ENCODE data around the gene ANO3. TPM values are rescaled to one million over a fixed set of nuclear protein-coding genes. Genes with fewer than 3 reads are reported as not detected.
"Not testable (repeated sequence)": the region's sequence is repeated elsewhere in the genome, so short reads cannot be mapped to it uniquely, and the experiment has no call there.

Gene ANO3
- total RNA-seq, 1 donor from 2014 or later = 8.2 TPM

DNA sequence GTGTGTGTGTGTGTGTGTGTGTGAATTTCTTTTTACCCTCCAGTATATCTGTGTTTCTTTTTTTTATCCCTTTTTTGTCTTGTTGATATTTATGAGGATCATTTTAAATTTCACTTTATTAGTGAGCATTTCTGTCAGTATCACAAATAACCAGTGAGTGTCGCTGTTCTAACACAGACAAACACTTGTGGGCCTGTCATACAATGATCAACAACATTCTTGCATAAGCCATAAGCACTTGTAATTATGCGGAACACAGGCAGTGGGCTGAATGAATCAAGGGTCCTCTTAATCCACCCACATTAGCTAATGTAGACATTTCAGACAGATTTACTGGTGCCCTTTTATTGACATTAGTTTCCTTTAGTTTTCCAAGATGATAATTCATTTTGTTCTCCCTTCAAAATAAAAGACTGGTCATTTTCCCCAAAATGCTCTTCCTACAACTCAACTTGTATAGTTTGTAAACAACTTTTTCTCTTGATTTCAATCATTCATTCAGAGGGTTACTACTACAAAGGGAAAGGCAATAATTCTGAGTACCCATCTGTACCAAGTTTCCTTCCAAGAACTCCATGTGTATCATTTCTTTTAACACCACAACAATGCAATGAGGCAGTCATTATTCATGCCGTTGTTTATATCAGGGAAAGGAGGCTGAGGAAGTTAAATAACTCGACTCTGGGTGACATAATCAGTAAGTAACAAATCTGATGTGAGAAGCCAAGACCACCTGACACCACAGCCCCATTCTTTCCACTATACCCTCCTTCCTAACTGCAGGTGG lies 34.5 kb upstream of the ANO3 start:
- Histone ChIP-seq H3K27me3 (no peaks in the 10 kb centered on the region), H3K27ac (no peak overlapping the region), H3K4me1 (no peaks in the 10 kb centered on the region), H3K4me3 (no peak overlapping the region), H3K9me3 (no peaks in the 10 kb centered on the region), H3K36me3 (no peaks in the 10 kb centered on the region)
- DNase-seq (ENCODE audit: low spot score in 2 of 2) = no peak
- intact Hi-C loops (cut with DNase I) = loop anchor here (10.0 kb wide), 2 partner anchors 857 to 1187 kb away; no protein-coding TSS in a partner anchor
- TF ChIP-seq, protein P1, sequence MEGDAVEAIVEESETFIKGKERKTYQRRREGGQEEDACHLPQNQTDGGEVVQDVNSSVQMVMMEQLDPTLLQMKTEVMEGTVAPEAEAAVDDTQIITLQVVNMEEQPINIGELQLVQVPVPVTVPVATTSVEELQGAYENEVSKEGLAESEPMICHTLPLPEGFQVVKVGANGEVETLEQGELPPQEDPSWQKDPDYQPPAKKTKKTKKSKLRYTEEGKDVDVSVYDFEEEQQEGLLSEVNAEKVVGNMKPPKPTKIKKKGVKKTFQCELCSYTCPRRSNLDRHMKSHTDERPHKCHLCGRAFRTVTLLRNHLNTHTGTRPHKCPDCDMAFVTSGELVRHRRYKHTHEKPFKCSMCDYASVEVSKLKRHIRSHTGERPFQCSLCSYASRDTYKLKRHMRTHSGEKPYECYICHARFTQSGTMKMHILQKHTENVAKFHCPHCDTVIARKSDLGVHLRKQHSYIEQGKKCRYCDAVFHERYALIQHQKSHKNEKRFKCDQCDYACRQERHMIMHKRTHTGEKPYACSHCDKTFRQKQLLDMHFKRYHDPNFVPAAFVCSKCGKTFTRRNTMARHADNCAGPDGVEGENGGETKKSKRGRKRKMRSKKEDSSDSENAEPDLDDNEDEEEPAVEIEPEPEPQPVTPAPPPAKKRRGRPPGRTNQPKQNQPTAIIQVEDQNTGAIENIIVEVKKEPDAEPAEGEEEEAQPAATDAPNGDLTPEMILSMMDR (IDR thresholded peaks at IDR 0.05) = peak in 2 of 3 experiments; percentile 30 to 35

DNA sequence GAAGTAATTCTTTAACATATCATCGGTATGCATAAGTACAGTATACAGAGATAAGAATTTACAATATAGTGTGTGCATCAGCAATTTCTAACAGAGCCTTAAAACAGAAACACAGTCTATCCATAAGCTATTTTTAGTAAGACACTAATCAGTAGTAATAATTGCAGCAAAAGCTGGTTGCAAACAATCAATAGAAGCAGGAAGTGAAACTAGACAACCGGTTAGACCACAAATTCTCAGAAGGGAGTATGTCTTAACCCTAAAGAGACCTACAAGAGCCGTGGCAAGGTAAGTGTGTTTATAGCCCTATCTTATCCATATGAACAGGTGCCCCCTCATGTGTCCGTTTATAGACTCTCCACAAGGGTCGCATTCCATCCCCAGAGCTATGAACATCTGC lies 15.6 kb upstream of the ANO3 start:
- H3K27me3 ChIP-seq; intact Hi-C loops (cut with DNase I); H3K27ac ChIP-seq; H3K9me3 ChIP-seq; H3K4me3 ChIP-seq; H3K36me3 ChIP-seq; DNase-seq (ENCODE audit: low spot score in 2 of 2); H3K4me1 ChIP-seq: not testable (repeated sequence)

GRCh38 chr11:26319906-26320305 lies 12.0 kb upstream of the ANO3 start:
- intact Hi-C loops (cut with DNase I) = no loop called here
- Histone ChIP-seq H3K4me3 (no peak overlapping the region), H3K36me3 (no peaks in the 10 kb centered on the region), H3K27ac (no peak overlapping the region), H3K27me3 (no peaks in the 10 kb centered on the region), H3K4me1 (no peaks in the 10 kb centered on the region), H3K9me3 (no peaks in the 10 kb centered on the region)
- DNase-seq (ENCODE audit: low spot score in 2 of 2) = no peak
- TF ChIP-seq, protein P1 (IDR thresholded peaks at IDR 0.05) = no peak

- H3K4me1 ChIP-seq = no peaks in the 10 kb centered on the region
- DNase-seq (ENCODE audit: low spot score in 2 of 2) = no peak
- intact Hi-C loops (cut with DNase I) = no loop called here
- H3K27me3 ChIP-seq = no peaks in the 10 kb centered on the region
- TF ChIP-seq, protein P1 (IDR thresholded peaks at IDR 0.05) = no peak
- no peak overlapping the region for H3K27ac ChIP-seq
- H3K9me3 ChIP-seq = no peaks in the 10 kb centered on the region
- no peaks in the 10 kb centered on the region for H3K36me3 ChIP-seq
- no peak overlapping the region for H3K4me3 ChIP-seq
Measured at GRCh38 chr11:26321516-26321915, 10.4 kb upstream of the ANO3 start.

- Histone ChIP-seq H3K4me1 (no peaks in the 10 kb centered on the region), H3K27ac (no peak overlapping the region), H3K4me3 (no peak overlapping the region), H3K9me3 (no peaks in the 10 kb centered on the region), H3K36me3 (no peaks in the 10 kb centered on the region), H3K27me3 (no peaks in the 10 kb centered on the region)
- intact Hi-C loops (cut with DNase I) = no loop called here
- TF ChIP-seq, protein P1 (IDR thresholded peaks at IDR 0.05) = no peak
- DNase-seq (ENCODE audit: low spot score in 2 of 2) = no peak
Measured at GRCh38 chr11:26322335-26323067, 9.4 kb upstream of the ANO3 start.

GRCh38 chr11:26323837-26324236 lies 8.1 kb upstream of the ANO3 start:
- Histone ChIP-seq H3K27ac (no peak overlapping the region), H3K4me1 (no peaks in the 10 kb centered on the region), H3K27me3 (no peaks in the 10 kb centered on the region), H3K4me3 (no peak overlapping the region), H3K36me3 (no peaks in the 10 kb centered on the region), H3K9me3 (no peaks in the 10 kb centered on the region)
- no peak for DNase-seq (ENCODE audit: low spot score in 2 of 2)
- TF ChIP-seq, protein P1 (IDR thresholded peaks at IDR 0.05) = no peak
- intact Hi-C loops (cut with DNase I) = no loop called here
